GM12878 (cell line): ENCODE data around the gene LRRN1. TPM values are rescaled to one million over a fixed set of nuclear protein-coding genes. Genes with fewer than 3 reads are reported as not detected.

Experiments used
- ATAC-seq: fragments of 200-7000 bp; cut with Tn5 transposase; 3 replicates; pipeline ENCODE4 v1.9.1; 2020; ENCODE audit warnings: mild to moderate bottlenecking, moderate library complexity
- BruUV-seq: library from RNA; stranded (reverse); fragments of 400-500 nt; replicated peaks from 2 replicates; lab custom pipeline; 2021; lab: Mats Ljungman, UMichigan
- CTCF ChIA-PET: fragments of 300-600 bp; sonication (Branson Sonifier 250); formaldehyde crosslinking; extraction: SDS; loops from one replicate; lab custom pipeline; 2021; ENCODE audit warnings: inconsistent platforms; lab: Yijun Ruan, JAX
- POLR2A ChIA-PET: fragments of 350-600 bp; formaldehyde crosslinking; extraction: SDS; loops from one replicate; lab custom pipeline; 2021; ENCODE audit warnings: inconsistent platforms; lab: Charles Lee
- RAD21 ChIA-PET: fragments of 300-600 bp; sonication (Branson Sonifier 250); formaldehyde crosslinking; loops from one replicate; lab custom pipeline; 2023; ENCODE audit warnings: antibody characterized with exemption; ENCODE audit not compliant: unreplicated experiment; lab: Charles Lee
- SMC1A ChIA-PET: fragments of 300-600 bp; sonication (Branson Sonifier 250); formaldehyde crosslinking; loops from one replicate; lab custom pipeline; 2023; ENCODE audit not compliant: unreplicated experiment, uncharacterized antibody; lab: Charles Lee
- DNase-seq: peaks from one replicate; pipeline ENCODE4 v3.0.0-alpha.2; 2011; ENCODE audit warnings: low read depth, low spot score
- FAIRE-seq: peaks from 3 replicates; lab custom pipeline; 2011; peaks lifted over from hg19 to GRCh38; lab: Jason Lieb, UNC
- H2AFZ ChIP-seq: 2 replicates; pipeline ENCODE4 v1.6.0; 2011; ENCODE audit warnings: low read depth, low read length, control low read depth; ENCODE audit not compliant: control insufficient read depth
- H3K27ac ChIP-seq: 2 replicates; pipeline ENCODE4 v1.5.1; 2011; ENCODE audit warnings: control low read depth; ENCODE audit not compliant: control insufficient read depth, insufficient read depth
- H3K27me3 ChIP-seq, 2 experiments: replicated peaks in 1 of 2; 2 replicates each; pipeline versions ENCODE4 v1.6.0 to v1.6.1; 2011; ENCODE audit warnings: low read length in 1 of 2; ENCODE audit not compliant: control insufficient read depth in 2 of 2, insufficient read depth in 2 of 2
- H3K36me3 ChIP-seq, 2 experiments: 2 replicates each; pipeline ENCODE4 v1.5.1; 2011; ENCODE audit warnings: low read length in 1 of 2; ENCODE audit not compliant: control insufficient read depth in 2 of 2, insufficient read depth in 2 of 2
- H3K4me1 ChIP-seq: 2 replicates; pipeline ENCODE4 v1.6.1; 2011; ENCODE audit warnings: mild to moderate bottlenecking, low read length, moderate library complexity, mixed read lengths; ENCODE audit not compliant: control insufficient read depth, insufficient read depth
- H3K4me2 ChIP-seq: 2 replicates; pipeline ENCODE4 v1.6.0; 2011; ENCODE audit warnings: control low read depth; ENCODE audit not compliant: control insufficient read depth, insufficient read depth
- H3K4me3 ChIP-seq: fragments of 200-600 bp; sonication (generic); 2 replicates; pipeline ENCODE4 v1.5.1; 2016
- H3K79me2 ChIP-seq: 2 replicates; pipeline ENCODE4 v1.6.0; 2011; ENCODE audit warnings: low read length; ENCODE audit not compliant: control insufficient read depth, insufficient read depth
- H3K9ac ChIP-seq: 2 replicates; pipeline ENCODE4 v1.8.0; 2011; ENCODE audit warnings: low read length, control low read depth, mixed read lengths; ENCODE audit not compliant: control insufficient read depth, insufficient read depth
- H3K9me3 ChIP-seq: replicated peaks from 3 replicates; pipeline ENCODE4 v1.5.1; 2011; ENCODE audit warnings: mild to moderate bottlenecking, low read length; ENCODE audit not compliant: control insufficient read depth, insufficient read depth
- H4K20me1 ChIP-seq: 2 replicates; pipeline ENCODE4 v1.6.0; 2011; ENCODE audit not compliant: control insufficient read depth, insufficient read depth
- ATF7 ChIP-seq: fragments of 450-650 bp; IDR thresholded peaks from 2 replicates; pipeline ENCODE4 v1.6.1; 2016; ENCODE audit warnings: low read depth, mild to moderate bottlenecking
- BCL11A ChIP-seq: IDR thresholded peaks from 2 replicates; pipeline ENCODE4 v1.6.1; 2011; ENCODE audit warnings: low read depth, low read length
- BHLHE40 ChIP-seq, 2 experiments: fragments of 450-650 bp in 1 of 2; IDR thresholded peaks; 2 replicates each; pipeline ENCODE4 v1.6.1; 2011 to 2017; ENCODE audit warnings: low read depth in 2 of 2, borderline replicate concordance in 1 of 2, improper control_type of control experiment in 1 of 2, low read length in 1 of 2, mild to moderate bottlenecking in 1 of 2
- CBX3 ChIP-seq: fragments of 200-600 bp; sonication (generic); IDR thresholded peaks from 2 replicates; pipeline ENCODE4 v1.6.1; 2016; ENCODE audit warnings: low read depth, borderline replicate concordance
- EGR1 ChIP-seq, 2 experiments: IDR thresholded peaks; 1 replicate in 1 of 2; 2 replicates in 1 of 2; pipeline ENCODE4 v1.6.1; 2011 to 2012; ENCODE audit warnings: low read depth in 2 of 2, low read length in 2 of 2, borderline replicate concordance in 1 of 2, mild to moderate bottlenecking in 1 of 2, moderate library complexity in 1 of 2
- ETV6 ChIP-seq, 2 experiments: fragments of 450-650 bp in 1 of 2; IDR thresholded peaks in 1 of 2; conservative IDR thresholded peaks in 1 of 2; 2 replicates each; pipeline ENCODE4 v1.6.1; 2014; ENCODE audit warnings: antibody characterized with exemption in 1 of 2, borderline replicate concordance in 1 of 2, low read depth in 1 of 2, mild to moderate bottlenecking in 1 of 2, moderate library complexity in 1 of 2
- IKZF2 ChIP-seq, 2 experiments: fragments of 450-650 bp; IDR thresholded peaks; 2 replicates each; pipeline ENCODE4 v1.6.1; 2017; ENCODE audit warnings: mild to moderate bottlenecking in 2 of 2, moderate library complexity in 2 of 2
- JUND ChIP-seq: IDR thresholded peaks from 2 replicates; pipeline ENCODE4 v1.6.1; 2012; ENCODE audit warnings: low read depth, mild to moderate bottlenecking, low read length, improper control_type of control experiment, moderate library complexity
- MAX ChIP-seq: IDR thresholded peaks from 2 replicates; pipeline ENCODE4 v1.6.1; 2012; ENCODE audit warnings: low read depth, low read length, improper control_type of control experiment
- MXI1 ChIP-seq: fragments of 150-350 bp; IDR thresholded peaks from 2 replicates; pipeline ENCODE4 v1.6.1; 2011; ENCODE audit warnings: low read depth, mild to moderate bottlenecking, inconsistent platforms, low read length, improper control_type of control experiment
- POLR2AphosphoS5 ChIP-seq: IDR thresholded peaks from 2 replicates; pipeline ENCODE4 v1.6.1; 2011; ENCODE audit warnings: mild to moderate bottlenecking, low read length, inconsistent platforms
- RB1 ChIP-seq: fragments of 450-650 bp; formaldehyde crosslinking; IDR thresholded peaks from 2 replicates; pipeline ENCODE4 v1.6.1; 2017; ENCODE audit warnings: mild to moderate bottlenecking, borderline replicate concordance
- SMAD1 ChIP-seq: fragments of 450-650 bp; IDR thresholded peaks from 2 replicates; pipeline ENCODE4 v1.6.1; 2018; ENCODE audit warnings: mild to moderate bottlenecking, low read depth; ENCODE audit not compliant: partially characterized antibody
- SRF ChIP-seq, 2 experiments: IDR thresholded peaks; 2 replicates each; pipeline ENCODE4 v1.6.1; 2011; ENCODE audit warnings: low read depth in 2 of 2, low read length in 2 of 2, mild to moderate bottlenecking in 1 of 2, moderate library complexity in 1 of 2
- SUPT20H ChIP-seq: IDR thresholded peaks from 2 replicates; pipeline ENCODE4 v1.6.1; 2011; ENCODE audit warnings: low read depth, mild to moderate bottlenecking, low read length, moderate library complexity, borderline replicate concordance; ENCODE audit not compliant: control insufficient read depth
- TBL1XR1 ChIP-seq: IDR thresholded peaks from 2 replicates; pipeline ENCODE4 v1.6.1; 2012; ENCODE audit warnings: low read depth, low read length, improper control_type of control experiment
- TCF3 ChIP-seq: IDR thresholded peaks from 2 replicates; pipeline ENCODE4 v1.6.1; 2012; ENCODE audit warnings: low read depth, mild to moderate bottlenecking, low read length, borderline replicate concordance; ENCODE audit not compliant: insufficient read depth
- whole genome bisulfite sequencing: methylation state at CpG from one replicate; pipeline ENCODE4 v1.1.6; 2016; ENCODE audit warnings: low lambda C conversion rate; ENCODE audit not compliant: insufficient replicate concordance, insufficient coverage; ENCODE audit errors: missing lambda C conversion rate; 5-methylcytosine and 5-hydroxymethylcytosine counted together
- in situ Hi-C: fragments of 300-500 bp; cut with MboI; formaldehyde crosslinking; loops from 9 replicates; pipeline ENCODE4 v1.14.3; 2018; ENCODE audit warnings: mixed read lengths
- intact Hi-C: fragments of 100-400 bp; cut with micrococcal nuclease; formaldehyde crosslinking; loops from one replicate; pipeline ENCODE4 v1.14.2; 2022; ENCODE audit not compliant: unreplicated experiment
- polyA plus RNA-seq, 11 experiments: library from polyadenylated mRNA; depleted of rRNA in 4 of 11; unstranded in 6 of 11; stranded (reverse) in 5 of 11; fragments of >200 nt; fragmentation: Nextera tagmentation in 4 of 11; fragmentation: Illumina TruSeq in 1 of 11; extraction: Ambion mirVana in 4 of 11; extraction: Trizol in 1 of 11; gene quantifications; 1 replicate in 1 of 11; 2 replicates in 10 of 11; pipeline versions ENCODE4 v1.2.1 to v1.2.3, GENCODE V29; 2011 to 2016; ENCODE audit warnings: inconsistent platforms in 2 of 11, missing spikeins in 2 of 11, low read depth in 1 of 11
- total RNA-seq, 4 experiments: library from RNA; depleted of rRNA in 3 of 4; stranded (reverse); fragments of >200 nt in 3 of 4; fragmentation: Illumina TruSeq in 1 of 4; extraction: Trizol in 1 of 4; gene quantifications; 2 replicates each; pipeline versions ENCODE4 v1.2.1 to v1.2.3, GENCODE V29; 2013 to 2021
- TF ChIP-seq, protein P1 (sequence below): fragments of 450-650 bp; IDR thresholded peaks from 2 replicates; pipeline ENCODE4 v1.6.1; 2018; ENCODE audit warnings: mild to moderate bottlenecking, low read depth, moderate library complexity; ENCODE audit not compliant: partially characterized antibody

LRRN1 gene
- total and polyA plus RNA-seq, 10 of the 15 experiments (the other 5 are each of a cell fraction or from before 2014, with no cell fraction given): 0.01 to 0.04 TPM; not detected in 8

- H3K9ac ChIP-seq: no peak overlapping the region
- no peak overlapping the region for H2AFZ ChIP-seq
- FAIRE-seq (no peak), DNase-seq (no peak)
- no peak for TF ChIP-seq MAX
- TF ChIP-seq TBL1XR1: no peak
- TF ChIP-seq ETV6 (conservative IDR thresholded peaks at IDR 0.05 in 1 of 2, IDR thresholded peaks at IDR 0.05 in 1 of 2; ENCODE audit: borderline replicate concordance in 1 of 2, low read depth in 1 of 2): no peak
- TF ChIP-seq EGR1 (IDR thresholded peaks at IDR 0.05; ENCODE audit: borderline replicate concordance in 1 of 2, low read depth in 2 of 2, low read length in 2 of 2): no peak
- TF ChIP-seq SMAD1: no peak
- TF ChIP-seq CBX3: no peak
- TF ChIP-seq MXI1: no peak
- no peak for TF ChIP-seq TCF3
- no peak for TF ChIP-seq RB1
- no peak for TF ChIP-seq BCL11A
- no peak for TF ChIP-seq JUND
- TF ChIP-seq POLR2AphosphoS5: no peak
- TF ChIP-seq, protein P1, sequence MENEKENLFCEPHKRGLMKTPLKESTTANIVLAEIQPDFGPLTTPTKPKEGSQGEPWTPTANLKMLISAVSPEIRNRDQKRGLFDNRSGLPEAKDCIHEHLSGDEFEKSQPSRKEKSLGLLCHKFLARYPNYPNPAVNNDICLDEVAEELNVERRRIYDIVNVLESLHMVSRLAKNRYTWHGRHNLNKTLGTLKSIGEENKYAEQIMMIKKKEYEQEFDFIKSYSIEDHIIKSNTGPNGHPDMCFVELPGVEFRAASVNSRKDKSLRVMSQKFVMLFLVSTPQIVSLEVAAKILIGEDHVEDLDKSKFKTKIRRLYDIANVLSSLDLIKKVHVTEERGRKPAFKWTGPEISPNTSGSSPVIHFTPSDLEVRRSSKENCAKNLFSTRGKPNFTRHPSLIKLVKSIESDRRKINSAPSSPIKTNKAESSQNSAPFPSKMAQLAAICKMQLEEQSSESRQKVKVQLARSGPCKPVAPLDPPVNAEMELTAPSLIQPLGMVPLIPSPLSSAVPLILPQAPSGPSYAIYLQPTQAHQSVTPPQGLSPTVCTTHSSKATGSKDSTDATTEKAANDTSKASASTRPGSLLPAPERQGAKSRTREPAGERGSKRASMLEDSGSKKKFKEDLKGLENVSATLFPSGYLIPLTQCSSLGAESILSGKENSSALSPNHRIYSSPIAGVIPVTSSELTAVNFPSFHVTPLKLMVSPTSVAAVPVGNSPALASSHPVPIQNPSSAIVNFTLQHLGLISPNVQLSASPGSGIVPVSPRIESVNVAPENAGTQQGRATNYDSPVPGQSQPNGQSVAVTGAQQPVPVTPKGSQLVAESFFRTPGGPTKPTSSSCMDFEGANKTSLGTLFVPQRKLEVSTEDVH: no peak
- TF ChIP-seq ATF7: no peak
- TF ChIP-seq SRF (IDR thresholded peaks at IDR 0.05; ENCODE audit: low read depth in 2 of 2, low read length in 2 of 2): no peak
- no peak for TF ChIP-seq SUPT20H
- no peak for TF ChIP-seq IKZF2 (IDR thresholded peaks at IDR 0.05)
- TF ChIP-seq BHLHE40 (IDR thresholded peaks at IDR 0.05; ENCODE audit: borderline replicate concordance in 1 of 2, low read depth in 2 of 2, low read length in 1 of 2): no peak
- TF ChIP-seq, all 136 proteins: peak for 0
- Histone ChIP-seq H3K4me2 (no peak overlapping the region), H3K79me2 (no peaks in the 10 kb centered on the region), H3K36me3 (no peaks in the 10 kb centered on the region), H3K4me1 (no peaks in the 10 kb centered on the region), H4K20me1 (no peaks in the 10 kb centered on the region), H3K27me3 (no peaks in the 10 kb centered on the region), H3K4me3 (no peak overlapping the region), H3K27ac (no peak overlapping the region), H3K9me3 (no peaks in the 10 kb centered on the region)
- 0% methylated on average over 1 of the region's 1 CpG for WGBS
- in situ Hi-C loops (no loop called here), intact Hi-C loops (no loop called here)
- BruUV-seq: no TSS peak
- SMC1A ChIA-PET: no interaction called here
- CTCF ChIA-PET: no interaction called here
- POLR2A ChIA-PET: no interaction called here
- ATAC-seq: no peak
- RAD21 ChIA-PET: no interaction called here
Observed at GRCh38 chr3:3766140-3766539, 33.1 kb upstream of the LRRN1 start.
